HEK293 (cell line): Measurements from ENCODE around the gene SUMO3.
A peak's percentile ranks its signal among the peaks of the same experiment; 100 is the strongest.

ENCODE experiments used
- BCL11A ChIP-seq: fragments of 450-650 bp; formaldehyde crosslinking; IDR thresholded peaks from 2 replicates; pipeline ENCODE4 v1.5.1; 2016; ENCODE audit warnings: low read depth, missing biosample characterization, missing genetic modification characterization
- HOXA7 ChIP-seq: sonication (generic); formaldehyde crosslinking; IDR thresholded peaks from 2 replicates; pipeline ENCODE4 v1.8.1; 2022; ENCODE audit warnings: missing genetic modification reagents, borderline replicate concordance
- KLF1 ChIP-seq: fragments of 450-650 bp; formaldehyde crosslinking; IDR thresholded peaks from 2 replicates; pipeline ENCODE4 v1.5.1; 2016; ENCODE audit warnings: missing biosample characterization, missing genetic modification characterization
- KLF10 ChIP-seq: fragments of 450-650 bp; IDR thresholded peaks from 2 replicates; pipeline ENCODE4 v1.5.1; 2018; ENCODE audit warnings: missing biosample characterization, mild to moderate bottlenecking, missing genetic modification characterization
- PATZ1 ChIP-seq: fragments of 450-650 bp; formaldehyde crosslinking; IDR thresholded peaks from 2 replicates; pipeline ENCODE4 v1.5.1; 2016; ENCODE audit warnings: missing biosample characterization, missing genetic modification characterization
- PRDM1 ChIP-seq: fragments of 450-650 bp; formaldehyde crosslinking; IDR thresholded peaks from 2 replicates; pipeline ENCODE4; 2016; ENCODE audit warnings: missing biosample characterization, missing genetic modification characterization
- SALL2 ChIP-seq: fragments of 450-650 bp; formaldehyde crosslinking; IDR thresholded peaks from 2 replicates; pipeline ENCODE4 v1.5.0; 2017; ENCODE audit warnings: missing biosample characterization, mild to moderate bottlenecking, missing genetic modification characterization, borderline replicate concordance
- ZBTB26 ChIP-seq: fragments of 450-650 bp; formaldehyde crosslinking; optimal IDR thresholded peaks from 2 replicates; pipeline ENCODE3; 2016; ENCODE audit warnings: missing biosample characterization, mild to moderate bottlenecking, missing genetic modification characterization
- ZBTB48 ChIP-seq: fragments of 450-650 bp; formaldehyde crosslinking; IDR thresholded peaks from 2 replicates; pipeline ENCODE4 v1.5.1; 2016; ENCODE audit warnings: missing biosample characterization, missing genetic modification characterization
- ZBTB6 ChIP-seq: fragments of 450-650 bp; formaldehyde crosslinking; IDR thresholded peaks from 2 replicates; pipeline ENCODE4 v1.5.1; 2017; ENCODE audit warnings: missing biosample characterization, missing genetic modification characterization
- ZNF155 ChIP-seq: fragments of 450-650 bp; formaldehyde crosslinking; IDR thresholded peaks from 2 replicates; pipeline ENCODE4 v1.5.1; 2016; ENCODE audit warnings: missing biosample characterization, missing genetic modification characterization
- ZNF157 ChIP-seq: fragments of 450-650 bp; formaldehyde crosslinking; IDR thresholded peaks from 2 replicates; pipeline ENCODE4 v1.5.1; 2016; ENCODE audit warnings: missing biosample characterization, missing genetic modification characterization
- ZNF169 ChIP-seq: fragments of 450-650 bp; formaldehyde crosslinking; IDR thresholded peaks from 2 replicates; pipeline ENCODE4 v1.5.1; 2016; ENCODE audit warnings: missing biosample characterization, missing genetic modification characterization
- ZNF19 ChIP-seq: fragments of 450-650 bp; formaldehyde crosslinking; IDR thresholded peaks from 2 replicates; pipeline ENCODE4; 2016; ENCODE audit warnings: missing biosample characterization, missing genetic modification characterization, low read depth
- ZNF248 ChIP-seq: fragments of 450-650 bp; formaldehyde crosslinking; IDR thresholded peaks from 2 replicates; pipeline ENCODE4 v1.5.1; 2017; ENCODE audit warnings: missing biosample characterization, missing genetic modification characterization
- ZNF292 ChIP-seq: fragments of 450-650 bp; formaldehyde crosslinking; IDR thresholded peaks from 2 replicates; pipeline ENCODE4 v1.5.1; 2016; ENCODE audit warnings: low read depth, missing biosample characterization, missing genetic modification characterization, borderline replicate concordance
- ZNF341 ChIP-seq: fragments of 450-650 bp; formaldehyde crosslinking; IDR thresholded peaks from 2 replicates; pipeline ENCODE4; 2016; ENCODE audit warnings: low read depth, missing biosample characterization, missing genetic modification characterization
- ZNF404 ChIP-seq: fragments of 450-650 bp; formaldehyde crosslinking; IDR thresholded peaks from 2 replicates; pipeline ENCODE4 v1.5.1; 2017; ENCODE audit warnings: missing biosample characterization, missing genetic modification characterization
- ZNF423 ChIP-seq: fragments of 450-650 bp; formaldehyde crosslinking; IDR thresholded peaks from 2 replicates; pipeline ENCODE4 v1.5.1; 2016; ENCODE audit warnings: missing biosample characterization, missing genetic modification characterization
- ZNF426 ChIP-seq: fragments of 450-650 bp; formaldehyde crosslinking; IDR thresholded peaks from 2 replicates; pipeline ENCODE4 v1.5.1; 2017; ENCODE audit warnings: missing biosample characterization, missing genetic modification characterization, mild to moderate bottlenecking, inconsistent platforms, moderate library complexity
- ZNF510 ChIP-seq: fragments of 450-650 bp; formaldehyde crosslinking; IDR thresholded peaks from 2 replicates; pipeline ENCODE4 v1.5.1; 2018; ENCODE audit warnings: mild to moderate bottlenecking, missing genetic modification characterization, missing biosample characterization; ENCODE audit not compliant: insufficient replicate concordance
- ZNF514 ChIP-seq: fragments of 450-650 bp; formaldehyde crosslinking; IDR thresholded peaks from 2 replicates; pipeline ENCODE4 v1.5.1; 2016; ENCODE audit warnings: missing biosample characterization, missing genetic modification characterization
- ZNF518A ChIP-seq: fragments of 450-650 bp; formaldehyde crosslinking; conservative IDR thresholded peaks from 2 replicates; pipeline ENCODE4 v1.5.1; 2016; ENCODE audit warnings: low read depth, missing biosample characterization, missing genetic modification characterization
- ZNF571 ChIP-seq: fragments of 450-650 bp; formaldehyde crosslinking; IDR thresholded peaks from 2 replicates; pipeline ENCODE4 v1.5.0; 2017; ENCODE audit warnings: missing biosample characterization, missing genetic modification characterization
- ZNF600 ChIP-seq: fragments of 450-650 bp; formaldehyde crosslinking; IDR thresholded peaks from 2 replicates; pipeline ENCODE4 v1.5.1; 2016; ENCODE audit warnings: missing biosample characterization, missing genetic modification characterization
- ZNF677 ChIP-seq: fragments of 450-650 bp; IDR thresholded peaks from 2 replicates; pipeline ENCODE4 v1.5.0; 2018; ENCODE audit warnings: missing biosample characterization, mild to moderate bottlenecking, missing genetic modification characterization, moderate library complexity
- ZNF768 ChIP-seq: fragments of 450-650 bp; formaldehyde crosslinking; IDR thresholded peaks from 2 replicates; pipeline ENCODE4 v1.5.1; 2018; ENCODE audit warnings: missing biosample characterization, mild to moderate bottlenecking, missing genetic modification characterization
- ZSCAN23 ChIP-seq: fragments of 450-650 bp; formaldehyde crosslinking; IDR thresholded peaks from 2 replicates; pipeline ENCODE4 v1.5.1; 2016; ENCODE audit warnings: missing biosample characterization, missing genetic modification characterization
- ZSCAN30 ChIP-seq: fragments of 450-650 bp; IDR thresholded peaks from 2 replicates; pipeline ENCODE4 v1.5.1; 2018; ENCODE audit warnings: missing biosample characterization, mild to moderate bottlenecking, missing genetic modification characterization, moderate library complexity
- ZSCAN4 ChIP-seq: fragments of 450-650 bp; formaldehyde crosslinking; IDR thresholded peaks from 2 replicates; pipeline ENCODE4 v1.5.1; 2017; ENCODE audit warnings: missing biosample characterization, missing genetic modification characterization

SUMO3 gene

GRCh38 chr21:44845418-44846223, 27.8 kb upstream of the SUMO3 start (continued):
- TF ChIP-seq ZNF510 (no peak), ZNF155 (tag by site-specific recombination) (no peak), HOXA7 (no peak), ZSCAN30 (tag by site-specific recombination) (no peak), ZBTB26 (tag by site-specific recombination) (peak; percentile 13), ZNF514 (no peak), ZNF169 (tag by site-specific recombination) (no peak), ZNF292 (no peak), BCL11A (no peak), KLF10 (tag by site-specific recombination) (no peak), ZNF518A (tag by site-specific recombination) (no peak), ZSCAN4 (tag by site-specific recombination) (no peak), ZBTB6 (tag by site-specific recombination) (no peak), ZNF600 (tag by site-specific recombination) (peak; percentile 89), ZNF248 (tag by site-specific recombination) (no peak), ZNF571 (tag by site-specific recombination) (no peak), ZNF423 (tag by site-specific recombination) (peak; percentile 74; the same call in 1 of the 2 replicates), ZBTB48 (tag by site-specific recombination) (no peak), ZNF19 (tag by site-specific recombination) (no peak), ZNF341 (peak; percentile 38; the same call in 1 of the 2 replicates), PATZ1 (peak; percentile 76), ZSCAN23 (tag by site-specific recombination) (no peak), ZNF768 (no peak), PRDM1 (tag by site-specific recombination) (no peak), ZNF426 (no peak), ZNF404 (tag by site-specific recombination) (no peak), KLF1 (tag by site-specific recombination) (peak; percentile 89), SALL2 (tag by site-specific recombination) (no peak), ZNF157 (tag by site-specific recombination) (no peak), ZNF677 (no peak)
